ENCODE data around the gene THBS2.

THBS2 gene

DNA sequence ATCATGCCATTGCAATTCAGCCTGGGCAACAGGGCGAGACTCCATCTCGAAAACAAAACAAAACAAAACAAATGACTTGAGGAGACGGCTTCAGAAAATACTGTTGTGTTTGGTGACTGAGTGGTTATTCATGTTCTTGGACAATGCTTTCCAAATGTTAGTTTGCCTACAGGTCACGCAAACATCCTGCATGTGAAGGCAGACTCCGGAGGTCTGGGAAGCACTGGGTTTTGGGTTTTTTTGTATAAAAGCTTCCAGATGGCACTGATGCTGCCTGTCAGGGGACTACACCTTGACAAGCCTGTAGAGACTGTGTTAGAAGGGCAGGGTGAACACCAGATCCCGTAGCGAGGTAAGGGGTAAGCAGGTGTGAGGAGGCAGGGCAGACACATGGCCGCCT lies 81.7 kb downstream of the THBS2 start:
- DNase-seq (ENCODE audit: low read depth): peak; percentile 19
- H3K4me3 ChIP-seq (ENCODE audit: low read length): no peak overlapping the region
- TF ChIP-seq, protein P1, sequence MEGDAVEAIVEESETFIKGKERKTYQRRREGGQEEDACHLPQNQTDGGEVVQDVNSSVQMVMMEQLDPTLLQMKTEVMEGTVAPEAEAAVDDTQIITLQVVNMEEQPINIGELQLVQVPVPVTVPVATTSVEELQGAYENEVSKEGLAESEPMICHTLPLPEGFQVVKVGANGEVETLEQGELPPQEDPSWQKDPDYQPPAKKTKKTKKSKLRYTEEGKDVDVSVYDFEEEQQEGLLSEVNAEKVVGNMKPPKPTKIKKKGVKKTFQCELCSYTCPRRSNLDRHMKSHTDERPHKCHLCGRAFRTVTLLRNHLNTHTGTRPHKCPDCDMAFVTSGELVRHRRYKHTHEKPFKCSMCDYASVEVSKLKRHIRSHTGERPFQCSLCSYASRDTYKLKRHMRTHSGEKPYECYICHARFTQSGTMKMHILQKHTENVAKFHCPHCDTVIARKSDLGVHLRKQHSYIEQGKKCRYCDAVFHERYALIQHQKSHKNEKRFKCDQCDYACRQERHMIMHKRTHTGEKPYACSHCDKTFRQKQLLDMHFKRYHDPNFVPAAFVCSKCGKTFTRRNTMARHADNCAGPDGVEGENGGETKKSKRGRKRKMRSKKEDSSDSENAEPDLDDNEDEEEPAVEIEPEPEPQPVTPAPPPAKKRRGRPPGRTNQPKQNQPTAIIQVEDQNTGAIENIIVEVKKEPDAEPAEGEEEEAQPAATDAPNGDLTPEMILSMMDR (IDR thresholded peaks at IDR 0.05; ENCODE audit: insufficient read depth, low read depth, low read length, missing control alignments): no peak

DNA sequence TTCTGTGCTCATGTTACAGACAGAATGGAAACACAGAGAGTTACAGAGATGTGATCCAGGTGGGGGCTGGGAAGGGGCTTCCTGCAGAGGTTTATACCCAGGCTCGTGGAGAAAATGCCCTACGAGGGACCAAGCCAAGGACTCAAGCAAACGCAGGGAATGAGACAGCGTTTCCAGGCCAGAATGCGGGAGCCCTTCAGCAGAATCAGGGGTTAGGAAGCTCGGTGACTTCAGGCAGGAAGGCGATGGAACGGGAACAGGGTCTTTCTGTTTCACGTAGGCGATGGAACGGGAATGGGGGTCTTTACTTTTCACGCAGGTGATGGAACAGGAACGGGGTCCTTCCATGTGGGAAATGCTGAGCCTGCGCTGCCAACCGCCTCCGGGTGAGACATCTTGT lies 82.6 kb downstream of the THBS2 start:
- TF ChIP-seq, protein P1 (IDR thresholded peaks at IDR 0.05; ENCODE audit: insufficient read depth, low read depth, low read length, missing control alignments): no peak
- no peak overlapping the region for H3K4me3 ChIP-seq (ENCODE audit: low read length)
- DNase-seq (ENCODE audit: low read depth): no peak

DNA sequence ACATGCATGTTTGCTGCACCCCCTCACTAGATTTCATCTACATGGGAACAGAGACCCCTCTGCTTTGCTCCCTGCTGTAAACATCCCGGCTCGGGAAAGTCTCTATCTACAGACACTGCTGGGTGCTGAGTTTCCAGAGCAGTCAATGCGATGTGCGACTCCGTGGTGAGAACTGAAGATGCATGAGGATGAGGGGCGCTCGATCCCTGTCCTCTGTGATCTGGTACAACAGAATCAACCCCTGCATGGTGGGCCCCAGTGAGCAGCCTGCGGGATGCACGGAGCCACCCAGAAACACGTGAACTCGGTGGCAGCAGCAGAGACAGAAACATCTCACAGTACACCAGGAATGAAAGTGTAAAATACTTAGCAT lies 83.1 kb downstream of the THBS2 start:
- TF ChIP-seq, protein P1 (IDR thresholded peaks at IDR 0.05; ENCODE audit: insufficient read depth, low read depth, low read length, missing control alignments): no peak
- no peak overlapping the region for H3K4me3 ChIP-seq (ENCODE audit: low read length)
- DNase-seq (ENCODE audit: low read depth): no peak

DNA sequence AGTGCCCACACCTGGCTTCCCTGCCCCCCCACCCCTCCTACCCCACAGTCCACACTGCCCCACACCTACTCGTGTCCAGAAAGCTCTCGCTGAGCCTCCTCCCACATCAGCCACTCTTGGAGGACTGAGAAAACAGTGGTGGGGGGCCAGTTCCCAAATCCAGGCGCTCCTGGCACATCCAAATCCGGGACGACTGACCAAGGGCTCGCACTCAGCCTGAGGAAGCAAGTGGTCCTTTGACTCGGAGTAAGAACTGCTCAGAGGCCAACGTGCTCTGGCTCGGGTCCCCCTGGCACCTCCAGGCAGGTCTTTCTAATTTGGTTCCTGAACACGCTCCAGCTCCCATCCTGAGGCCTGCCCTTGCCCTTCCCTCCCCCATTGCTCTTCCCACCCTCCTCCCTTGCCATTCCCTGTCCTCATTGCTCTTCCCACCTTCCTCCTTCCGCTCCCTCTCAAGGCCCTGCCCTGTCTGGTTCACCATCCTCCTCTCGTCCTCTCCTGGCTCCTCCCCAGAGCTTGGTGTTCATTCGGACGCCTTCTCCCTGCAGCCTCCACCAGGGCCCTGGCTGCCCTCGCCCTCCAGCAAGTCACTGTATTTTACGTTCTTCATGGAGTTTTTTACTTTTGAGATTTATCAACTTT lies 83.6 kb downstream of the THBS2 start:
- H3K4me3 ChIP-seq (ENCODE audit: low read length): no peak overlapping the region
- TF ChIP-seq, protein P1 (IDR thresholded peaks at IDR 0.05; ENCODE audit: insufficient read depth, low read depth, low read length, missing control alignments): no peak
- DNase-seq (ENCODE audit: low read depth): no peak

DNA sequence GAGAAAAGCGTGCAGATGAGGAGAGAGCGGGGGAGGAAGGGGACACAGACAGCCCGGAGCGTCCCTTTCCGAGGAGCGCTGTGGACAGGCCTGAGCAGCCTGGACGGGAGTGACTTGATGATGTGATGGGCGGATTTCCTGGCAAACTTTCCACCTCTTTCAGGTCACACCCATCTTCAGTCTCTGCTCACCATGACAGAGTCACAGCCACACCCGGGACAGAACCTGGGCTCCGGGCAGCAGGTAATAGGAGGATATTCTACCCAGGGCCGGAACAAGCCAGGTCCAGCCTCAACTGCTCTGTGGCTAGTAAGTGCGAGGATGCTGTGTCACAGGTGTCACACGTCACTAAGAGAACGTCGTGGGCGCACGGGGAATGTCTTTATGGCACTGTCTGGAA lies 84.3 kb downstream of the THBS2 start:
- H3K4me3 ChIP-seq (ENCODE audit: low read length): no peak overlapping the region
- TF ChIP-seq, protein P1 (IDR thresholded peaks at IDR 0.05; ENCODE audit: insufficient read depth, low read depth, low read length, missing control alignments): no peak
- DNase-seq (ENCODE audit: low read depth): peak; percentile 49

DNA sequence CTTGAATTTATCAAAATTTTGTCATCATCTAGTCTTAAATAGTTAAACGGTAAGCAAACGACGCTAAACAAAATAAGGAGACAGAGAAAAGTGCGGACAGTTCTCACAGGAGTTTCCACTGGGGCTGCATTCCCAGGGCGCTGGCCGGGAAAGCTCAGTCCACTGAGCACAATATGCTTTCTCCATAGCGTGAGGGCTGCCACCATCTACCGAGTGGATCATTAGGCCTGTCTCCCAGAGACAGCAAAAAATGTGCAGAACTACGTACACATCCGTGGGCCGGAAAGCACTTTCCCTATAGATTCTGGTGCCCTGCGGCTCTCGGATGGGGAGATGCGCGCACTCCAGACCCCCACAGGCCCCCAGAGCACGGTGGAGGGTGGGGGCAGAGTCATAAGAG lies 84.9 kb downstream of the THBS2 start:
- TF ChIP-seq, protein P1 (IDR thresholded peaks at IDR 0.05; ENCODE audit: insufficient read depth, low read depth, low read length, missing control alignments): no peak
- no peak for DNase-seq (ENCODE audit: low read depth)
- no peak overlapping the region for H3K4me3 ChIP-seq (ENCODE audit: low read length)

DNA sequence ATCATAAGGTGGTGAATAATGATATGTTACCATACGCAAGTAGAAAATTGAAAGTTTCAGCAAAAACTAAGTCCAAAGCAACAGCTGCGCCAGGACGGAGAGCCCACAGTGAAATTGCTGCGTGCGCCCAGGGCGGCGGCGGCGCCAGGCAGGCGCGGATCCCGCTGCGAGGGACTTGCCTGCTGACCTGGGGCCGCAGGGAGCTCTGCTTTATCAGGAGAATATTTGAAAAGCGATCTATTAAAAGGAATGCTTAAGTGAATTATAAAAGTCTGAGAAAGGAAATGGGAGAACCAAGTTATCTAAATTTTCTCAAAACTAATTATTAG lies 85.4 kb downstream of the THBS2 start:
- TF ChIP-seq, protein P1 (IDR thresholded peaks at IDR 0.05; ENCODE audit: insufficient read depth, low read depth, low read length, missing control alignments): no peak
- H3K4me3 ChIP-seq (ENCODE audit: low read length): no peak overlapping the region
- DNase-seq (ENCODE audit: low read depth): no peak
